IMR-90 (cell line): Measurements from ENCODE around the gene CAMKMT. TPM values are rescaled to one million over a fixed set of nuclear protein-coding genes. Genes with fewer than 3 reads are reported as not detected.

ENCODE experiments used
- ATAC-seq: fragments of 200-7000 bp; cut with Tn5 transposase; 2 replicates; pipeline ENCODE4 v1.9.1; 2020; ENCODE audit warnings: low read depth, mild to moderate bottlenecking, moderate library complexity
- BruUV-seq: library from RNA; stranded (reverse); fragments of 400-500 nt; replicated peaks from 2 replicates; lab custom pipeline; 2021; lab: Mats Ljungman, UMichigan
- CTCF ChIA-PET: fragments of 300-600 bp; formaldehyde crosslinking; extraction: SDS; loops from one replicate; lab custom pipeline; 2021; ENCODE audit warnings: antibody characterized with exemption; lab: Yijun Ruan, JAX
- POLR2A ChIA-PET: fragments of 300-600 bp; sonication (Branson Sonifier 250); formaldehyde crosslinking; loops from one replicate; lab custom pipeline; 2022; ENCODE audit warnings: antibody characterized with exemption; ENCODE audit not compliant: unreplicated experiment; lab: Charles Lee
- DNase-seq: peaks from one replicate; pipeline ENCODE4 v3.0.0; 2013
- H2AFZ ChIP-seq: replicated peaks from 2 replicates; pipeline ENCODE3; 2013; ENCODE audit warnings: low read length, mild to moderate bottlenecking; ENCODE audit not compliant: poor library complexity
- H2AK5ac ChIP-seq: 2 replicates; pipeline ENCODE4 v1.6.1; 2013; ENCODE audit warnings: low read depth, low read length, inconsistent platforms
- H2AK9ac ChIP-seq: replicated peaks from 2 replicates; pipeline ENCODE3; 2013; ENCODE audit warnings: mild to moderate bottlenecking, low read depth, low read length, moderate library complexity; ENCODE audit not compliant: poor library complexity
- H2BK120ac ChIP-seq: 2 replicates; pipeline ENCODE4 v1.6.1; 2013; ENCODE audit warnings: low read depth, low read length, inconsistent platforms
- H2BK15ac ChIP-seq: 3 replicates; pipeline ENCODE4 v1.6.1; 2013; ENCODE audit warnings: low read depth, low read length, inconsistent platforms
- H2BK20ac ChIP-seq: 2 replicates; pipeline ENCODE4 v1.6.1; 2013; ENCODE audit warnings: low read depth, mild to moderate bottlenecking, inconsistent platforms, low read length, moderate library complexity
- H2BK5ac ChIP-seq: 2 replicates; pipeline ENCODE4 v1.6.1; 2013; ENCODE audit warnings: mild to moderate bottlenecking, low read depth, low read length, inconsistent platforms; ENCODE audit not compliant: poor library complexity, severe bottlenecking
- H3K14ac ChIP-seq: replicated peaks from 2 replicates; pipeline ENCODE4 v1.6.1; 2013; ENCODE audit warnings: low read depth, low read length, inconsistent platforms
- H3K18ac ChIP-seq: 2 replicates; pipeline ENCODE4 v1.6.1; 2013; ENCODE audit warnings: low read depth, low read length, control low read depth
- H3K23ac ChIP-seq: 2 replicates; pipeline ENCODE4 v1.6.1; 2013; ENCODE audit warnings: low read depth, low read length, inconsistent platforms
- H3K27ac ChIP-seq: 2 replicates; pipeline ENCODE4 v1.5.1; 2013; ENCODE audit warnings: mild to moderate bottlenecking, control low read depth, low read length; ENCODE audit not compliant: insufficient read depth
- H3K27me3 ChIP-seq: 2 replicates; pipeline ENCODE4 v1.6.1; 2013; ENCODE audit warnings: low read length; ENCODE audit not compliant: control insufficient read depth, insufficient read depth
- H3K36me3 ChIP-seq: 2 replicates; pipeline ENCODE4 v1.6.1; 2013; ENCODE audit warnings: low read length, mixed read lengths; ENCODE audit not compliant: control insufficient read depth, insufficient read depth
- H3K4ac ChIP-seq: 2 replicates; pipeline ENCODE4 v1.6.1; 2013; ENCODE audit warnings: low read depth, low read length, inconsistent platforms
- H3K4me1 ChIP-seq: 2 replicates; pipeline ENCODE4 v1.6.1; 2013; ENCODE audit warnings: low read length, mixed read lengths; ENCODE audit not compliant: control insufficient read depth, insufficient read depth
- H3K4me2 ChIP-seq: 2 replicates; pipeline ENCODE4 v1.6.1; 2013; ENCODE audit warnings: low read depth, mild to moderate bottlenecking, control low read depth, low read length, moderate library complexity
- H3K4me3 ChIP-seq: 2 replicates; pipeline ENCODE4 v1.5.1; 2013; ENCODE audit warnings: low read depth, mild to moderate bottlenecking, control low read depth, low read length, moderate library complexity; ENCODE audit not compliant: insufficient read depth
- H3K56ac ChIP-seq: 2 replicates; pipeline ENCODE4 v1.6.1; 2013; ENCODE audit warnings: low read length, inconsistent platforms; ENCODE audit not compliant: insufficient read depth; ENCODE audit errors: extremely low read depth
- H3K79me1 ChIP-seq, 2 experiments: 2 replicates each; pipeline ENCODE4 v1.6.1; 2013; ENCODE audit warnings: low read length in 2 of 2, inconsistent platforms in 1 of 2, low read depth in 1 of 2
- H3K9ac ChIP-seq: 2 replicates; pipeline ENCODE4 v1.6.1; 2013; ENCODE audit warnings: low read depth, low read length, control low read depth
- H3K9me1 ChIP-seq: 2 replicates; pipeline ENCODE4 v1.6.1; 2013; ENCODE audit warnings: low read length, inconsistent platforms; ENCODE audit not compliant: insufficient read depth
- H3K9me3 ChIP-seq: 2 replicates; pipeline ENCODE4 v1.6.1; 2013; ENCODE audit warnings: low read length; ENCODE audit not compliant: control insufficient read depth, insufficient read depth
- H4K20me1 ChIP-seq: 2 replicates; pipeline ENCODE4 v1.6.1; 2013; ENCODE audit warnings: low read length, inconsistent platforms; ENCODE audit not compliant: insufficient read depth
- H4K5ac ChIP-seq: 2 replicates; pipeline ENCODE4 v1.6.1; 2013; ENCODE audit warnings: mild to moderate bottlenecking, low read depth, low read length, control low read depth
- H4K8ac ChIP-seq, 2 experiments: 2 replicates each; pipeline ENCODE4 v1.6.1; 2013; ENCODE audit warnings: low read depth in 2 of 2, low read length in 2 of 2, control low read depth in 1 of 2, inconsistent platforms in 1 of 2
- H4K91ac ChIP-seq: 2 replicates; pipeline ENCODE4 v1.6.1; 2013; ENCODE audit warnings: low read depth, low read length, inconsistent platforms; ENCODE audit not compliant: insufficient read depth
- BHLHE40 ChIP-seq: fragments of 150-350 bp; IDR thresholded peaks from 2 replicates; pipeline ENCODE4 v1.6.1; 2016; ENCODE audit warnings: mild to moderate bottlenecking, low read depth, low read length
- CHD1 ChIP-seq: IDR thresholded peaks from 2 replicates; pipeline ENCODE4 v1.6.1; 2012; ENCODE audit warnings: low read depth, low read length, improper control_type of control experiment
- MAFK ChIP-seq: IDR thresholded peaks from 2 replicates; pipeline ENCODE4 v1.6.1; 2012; ENCODE audit warnings: low read depth, low read length, improper control_type of control experiment
- MAZ ChIP-seq: IDR thresholded peaks from 2 replicates; pipeline ENCODE4 v1.6.1; 2012; ENCODE audit warnings: low read depth, mild to moderate bottlenecking, low read length, improper control_type of control experiment, moderate library complexity, borderline replicate concordance
- MXI1 ChIP-seq: IDR thresholded peaks from 2 replicates; pipeline ENCODE4 v1.6.1; 2012; ENCODE audit warnings: low read depth, mild to moderate bottlenecking, low read length, moderate library complexity, borderline replicate concordance
- NFE2L2 ChIP-seq: fragments of 150-350 bp; IDR thresholded peaks from 2 replicates; pipeline ENCODE4 v1.6.1; 2016; ENCODE audit warnings: low read depth, mild to moderate bottlenecking, low read length
- POLR2A ChIP-seq: IDR thresholded peaks from 2 replicates; pipeline ENCODE4 v1.6.1; 2012; ENCODE audit warnings: mild to moderate bottlenecking, low read depth, low read length
- RAD21 ChIP-seq: IDR thresholded peaks from 2 replicates; pipeline ENCODE4 v1.6.1; 2012; ENCODE audit warnings: low read length, improper control_type of control experiment
- RCOR1 ChIP-seq: IDR thresholded peaks from 2 replicates; pipeline ENCODE4 v1.6.1; 2012; ENCODE audit warnings: mild to moderate bottlenecking, low read length, improper control_type of control experiment; ENCODE audit not compliant: insufficient replicate concordance
- RFX5 ChIP-seq: IDR thresholded peaks from 2 replicates; pipeline ENCODE4 v1.8.0; 2012; ENCODE audit warnings: low read depth, mild to moderate bottlenecking, low read length, moderate library complexity
- WGBS, 2 experiments: methylation state at CpG; one replicate each; pipeline versions ENCODE4 v1.1.5 to v1.1.7; 2013; ENCODE audit warnings: missing lambda C conversion rate in 2 of 2; ENCODE audit not compliant: insufficient read length in 1 of 2; ENCODE audit errors: extremely low coverage in 2 of 2; 5-methylcytosine and 5-hydroxymethylcytosine counted together
- dilution Hi-C: fragments of 300-500 bp; cut with HindIII; formaldehyde crosslinking; loops from one replicate; pipeline ENCODE4 v1.14.3; 2018; ENCODE audit warnings: low sequenced_read_pairs; ENCODE audit not compliant: unreplicated experiment
- in situ Hi-C: fragments of 300-500 bp; cut with MboI; formaldehyde crosslinking; loops from 3 replicates; pipeline ENCODE4 v1.14.3; 2019; ENCODE audit warnings: low sequenced_read_pairs, inconsistent platforms, mixed read lengths
- intact Hi-C: fragments of 100-400 bp; cut with micrococcal nuclease; formaldehyde crosslinking; loops from 2 replicates; pipeline ENCODE4 v1.10.0; 2022
- polyA plus RNA-seq, 3 experiments: library from polyadenylated mRNA; depleted of rRNA; stranded (reverse); fragments of >200 nt; gene quantifications; 2 replicates each; pipeline ENCODE4 v1.2.3, GENCODE V29; 2012; ENCODE audit warnings: low replicate concordance in 1 of 3
- total RNA-seq: library from RNA; depleted of rRNA; stranded (reverse); fragments of >200 nt; gene quantifications from 2 replicates; pipeline ENCODE4 v1.2.3, GENCODE V29; 2012
- TF ChIP-seq, protein P1 (sequence below): conservative IDR thresholded peaks from 2 replicates; pipeline ENCODE4 v1.5.1; 2012; ENCODE audit warnings: mild to moderate bottlenecking, low read depth, low read length, improper control_type of control experiment

Gene CAMKMT
- total and polyA plus RNA-seq, 2 of the 4 experiments (the other 2 are of a cell fraction): 4.4 to 6.8 TPM

DNA sequence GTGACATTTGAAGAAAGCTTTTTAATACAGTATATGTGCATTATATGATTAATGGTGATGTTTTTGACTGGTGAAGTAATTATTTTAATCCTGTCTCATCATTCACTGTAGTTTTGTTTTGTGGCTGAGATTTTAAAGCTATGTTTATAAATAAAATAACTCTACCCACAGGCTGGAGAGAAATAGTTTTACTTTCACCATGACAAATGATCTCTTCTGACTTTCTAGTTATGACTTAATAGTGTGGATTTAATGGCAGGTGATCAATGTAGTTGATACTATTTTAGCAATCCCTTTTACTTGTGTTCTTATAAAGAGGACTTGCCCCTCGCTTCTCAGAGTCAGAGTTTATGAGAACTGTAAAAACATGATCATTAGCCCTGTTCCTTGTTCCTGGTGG, 290.2 kb downstream of the CAMKMT start:
- H3K9me1 ChIP-seq: no peaks in the 10 kb centered on the region
- H3K4me1 ChIP-seq: no peaks in the 10 kb centered on the region
- no peak overlapping the region for H2AK5ac ChIP-seq
- no peak overlapping the region for H2BK20ac ChIP-seq
- no peak overlapping the region for H2BK15ac ChIP-seq
- H3K56ac ChIP-seq: no peak overlapping the region
- ATAC-seq (no peak), DNase-seq (no peak)
- no peaks in the 10 kb centered on the region for H3K36me3 ChIP-seq
- dilution Hi-C loops (no loop called here), intact Hi-C loops (no loop called here), in situ Hi-C loops (no loop called here)
- CTCF ChIA-PET: no interaction called here
- no peak overlapping the region for H3K23ac ChIP-seq
- H3K79me1 ChIP-seq: no peaks in the 10 kb centered on the region
- no peak overlapping the region for H3K4me2 ChIP-seq
- POLR2A ChIA-PET: no interaction called here
- no peak overlapping the region for H3K27ac ChIP-seq
- H4K20me1 ChIP-seq: no peaks in the 10 kb centered on the region
- no peak overlapping the region for H2BK5ac ChIP-seq
- H3K9me3 ChIP-seq: no peaks in the 10 kb centered on the region
- H3K4me3 ChIP-seq: no peak overlapping the region
- no peak overlapping the region for H4K8ac ChIP-seq
- no peak overlapping the region for H2AK9ac ChIP-seq
- WGBS, 2 experiments: no CpG with 5 or more reads among the region's 1 CpG
- no TSS peak for BruUV-seq
- no peak overlapping the region for H4K5ac ChIP-seq
- no peak for TF ChIP-seq RFX5
- TF ChIP-seq NFE2L2: no peak
- no peak for TF ChIP-seq RAD21
- TF ChIP-seq RCOR1: no peak
- TF ChIP-seq, protein P1, sequence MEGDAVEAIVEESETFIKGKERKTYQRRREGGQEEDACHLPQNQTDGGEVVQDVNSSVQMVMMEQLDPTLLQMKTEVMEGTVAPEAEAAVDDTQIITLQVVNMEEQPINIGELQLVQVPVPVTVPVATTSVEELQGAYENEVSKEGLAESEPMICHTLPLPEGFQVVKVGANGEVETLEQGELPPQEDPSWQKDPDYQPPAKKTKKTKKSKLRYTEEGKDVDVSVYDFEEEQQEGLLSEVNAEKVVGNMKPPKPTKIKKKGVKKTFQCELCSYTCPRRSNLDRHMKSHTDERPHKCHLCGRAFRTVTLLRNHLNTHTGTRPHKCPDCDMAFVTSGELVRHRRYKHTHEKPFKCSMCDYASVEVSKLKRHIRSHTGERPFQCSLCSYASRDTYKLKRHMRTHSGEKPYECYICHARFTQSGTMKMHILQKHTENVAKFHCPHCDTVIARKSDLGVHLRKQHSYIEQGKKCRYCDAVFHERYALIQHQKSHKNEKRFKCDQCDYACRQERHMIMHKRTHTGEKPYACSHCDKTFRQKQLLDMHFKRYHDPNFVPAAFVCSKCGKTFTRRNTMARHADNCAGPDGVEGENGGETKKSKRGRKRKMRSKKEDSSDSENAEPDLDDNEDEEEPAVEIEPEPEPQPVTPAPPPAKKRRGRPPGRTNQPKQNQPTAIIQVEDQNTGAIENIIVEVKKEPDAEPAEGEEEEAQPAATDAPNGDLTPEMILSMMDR: no peak
- no peak for TF ChIP-seq MAFK
- TF ChIP-seq MAZ: no peak
- TF ChIP-seq POLR2A: no peak
- no peak for TF ChIP-seq CHD1
- no peak for TF ChIP-seq MXI1
- no peak for TF ChIP-seq BHLHE40
- H2AFZ ChIP-seq: no peak overlapping the region
- no peak overlapping the region for H3K14ac ChIP-seq
- no peak overlapping the region for H4K91ac ChIP-seq
- no peak overlapping the region for H2BK120ac ChIP-seq
- H3K4ac ChIP-seq: no peak overlapping the region
- peaks cover 3% of the 10 kb centered on the region; the same call in 1 of the 2 replicates for H3K27me3 ChIP-seq
- H3K18ac ChIP-seq: no peak overlapping the region
- H3K9ac ChIP-seq: no peak overlapping the region
